ENCODE results near the gene OR6B1. TPM values are rescaled to one million over a fixed set of nuclear protein-coding genes. Genes with fewer than 3 reads are reported as not detected.

Gene OR6B1
- polyA plus RNA-seq, 1 donor from 2014 or later, result not detected

DNA sequence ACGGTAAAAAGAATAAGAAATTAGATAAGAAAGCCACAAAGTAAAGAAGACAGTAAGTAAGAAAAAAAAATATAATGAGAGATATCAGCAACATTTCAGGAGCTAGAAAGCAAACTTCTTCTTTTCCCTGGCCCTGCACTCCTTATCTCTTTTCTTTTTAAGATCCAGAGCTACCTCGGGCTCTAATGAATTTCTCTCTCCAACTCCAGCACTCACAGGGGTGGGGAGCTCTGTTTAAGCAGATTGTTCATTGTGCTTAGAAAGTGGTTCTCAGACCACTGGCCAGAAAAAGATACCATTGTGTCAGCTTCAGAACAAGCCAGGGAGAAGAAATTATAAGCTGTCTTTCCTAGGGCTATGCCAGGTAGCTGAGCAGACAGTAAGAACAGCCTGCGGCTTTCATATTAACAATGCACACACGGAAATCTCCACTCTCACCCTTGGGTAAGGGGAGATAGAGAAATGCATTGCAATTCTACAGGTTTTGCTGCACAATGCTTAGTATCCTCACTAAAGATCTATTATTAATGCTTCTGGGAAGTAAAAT lies 26.2 kb upstream of the OR6B1 start:
- H3F3A ChIP-seq (ENCODE audit: insufficient read depth, low read length, poor library complexity, severe bottlenecking), result no peaks in the 10 kb centered on the region
- no peaks in the 10 kb centered on the region for H3K9me2 ChIP-seq (ENCODE audit: insufficient read depth, low read length)
- TF ChIP-seq TAF1 (IDR thresholded peaks at IDR 0.05; ENCODE audit: low read depth), result no peak
- TF ChIP-seq, protein P1, sequence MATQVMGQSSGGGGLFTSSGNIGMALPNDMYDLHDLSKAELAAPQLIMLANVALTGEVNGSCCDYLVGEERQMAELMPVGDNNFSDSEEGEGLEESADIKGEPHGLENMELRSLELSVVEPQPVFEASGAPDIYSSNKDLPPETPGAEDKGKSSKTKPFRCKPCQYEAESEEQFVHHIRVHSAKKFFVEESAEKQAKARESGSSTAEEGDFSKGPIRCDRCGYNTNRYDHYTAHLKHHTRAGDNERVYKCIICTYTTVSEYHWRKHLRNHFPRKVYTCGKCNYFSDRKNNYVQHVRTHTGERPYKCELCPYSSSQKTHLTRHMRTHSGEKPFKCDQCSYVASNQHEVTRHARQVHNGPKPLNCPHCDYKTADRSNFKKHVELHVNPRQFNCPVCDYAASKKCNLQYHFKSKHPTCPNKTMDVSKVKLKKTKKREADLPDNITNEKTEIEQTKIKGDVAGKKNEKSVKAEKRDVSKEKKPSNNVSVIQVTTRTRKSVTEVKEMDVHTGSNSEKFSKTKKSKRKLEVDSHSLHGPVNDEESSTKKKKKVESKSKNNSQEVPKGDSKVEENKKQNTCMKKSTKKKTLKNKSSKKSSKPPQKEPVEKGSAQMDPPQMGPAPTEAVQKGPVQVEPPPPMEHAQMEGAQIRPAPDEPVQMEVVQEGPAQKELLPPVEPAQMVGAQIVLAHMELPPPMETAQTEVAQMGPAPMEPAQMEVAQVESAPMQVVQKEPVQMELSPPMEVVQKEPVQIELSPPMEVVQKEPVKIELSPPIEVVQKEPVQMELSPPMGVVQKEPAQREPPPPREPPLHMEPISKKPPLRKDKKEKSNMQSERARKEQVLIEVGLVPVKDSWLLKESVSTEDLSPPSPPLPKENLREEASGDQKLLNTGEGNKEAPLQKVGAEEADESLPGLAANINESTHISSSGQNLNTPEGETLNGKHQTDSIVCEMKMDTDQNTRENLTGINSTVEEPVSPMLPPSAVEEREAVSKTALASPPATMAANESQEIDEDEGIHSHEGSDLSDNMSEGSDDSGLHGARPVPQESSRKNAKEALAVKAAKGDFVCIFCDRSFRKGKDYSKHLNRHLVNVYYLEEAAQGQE (IDR thresholded peaks at IDR 0.05; ENCODE audit: borderline replicate concordance), result no peak
- TF ChIP-seq EZH2 (IDR thresholded peaks at IDR 0.05; ENCODE audit: borderline replicate concordance, insufficient read depth, low read length, poor library complexity, severe bottlenecking), result no peak
- no peak for TF ChIP-seq RAD21 (conservative IDR thresholded peaks at IDR 0.05)
- TF ChIP-seq, protein P2, sequence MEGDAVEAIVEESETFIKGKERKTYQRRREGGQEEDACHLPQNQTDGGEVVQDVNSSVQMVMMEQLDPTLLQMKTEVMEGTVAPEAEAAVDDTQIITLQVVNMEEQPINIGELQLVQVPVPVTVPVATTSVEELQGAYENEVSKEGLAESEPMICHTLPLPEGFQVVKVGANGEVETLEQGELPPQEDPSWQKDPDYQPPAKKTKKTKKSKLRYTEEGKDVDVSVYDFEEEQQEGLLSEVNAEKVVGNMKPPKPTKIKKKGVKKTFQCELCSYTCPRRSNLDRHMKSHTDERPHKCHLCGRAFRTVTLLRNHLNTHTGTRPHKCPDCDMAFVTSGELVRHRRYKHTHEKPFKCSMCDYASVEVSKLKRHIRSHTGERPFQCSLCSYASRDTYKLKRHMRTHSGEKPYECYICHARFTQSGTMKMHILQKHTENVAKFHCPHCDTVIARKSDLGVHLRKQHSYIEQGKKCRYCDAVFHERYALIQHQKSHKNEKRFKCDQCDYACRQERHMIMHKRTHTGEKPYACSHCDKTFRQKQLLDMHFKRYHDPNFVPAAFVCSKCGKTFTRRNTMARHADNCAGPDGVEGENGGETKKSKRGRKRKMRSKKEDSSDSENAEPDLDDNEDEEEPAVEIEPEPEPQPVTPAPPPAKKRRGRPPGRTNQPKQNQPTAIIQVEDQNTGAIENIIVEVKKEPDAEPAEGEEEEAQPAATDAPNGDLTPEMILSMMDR (IDR thresholded peaks at IDR 0.05; ENCODE audit: poor library complexity, severe bottlenecking), result no peak
- TF ChIP-seq MXI1 (conservative IDR thresholded peaks at IDR 0.05; ENCODE audit: poor library complexity, severe bottlenecking), result no peak
- no peak for TF ChIP-seq POLR2AphosphoS5 (IDR thresholded peaks at IDR 0.05)
- no peak for TF ChIP-seq SMC3 (conservative IDR thresholded peaks at IDR 0.05; ENCODE audit: poor library complexity)
- TF ChIP-seq EP300 (conservative IDR thresholded peaks at IDR 0.05; ENCODE audit: poor library complexity, severe bottlenecking), result no peak
- H4K20me1 ChIP-seq (ENCODE audit: insufficient read depth), result no peaks in the 10 kb centered on the region
- H3K4me3 ChIP-seq (ENCODE audit: low read length), result no peak overlapping the region
- no peaks in the 10 kb centered on the region for H3K36me3 ChIP-seq (ENCODE audit: insufficient read depth, low read length)
- no peaks in the 10 kb centered on the region for H3K79me2 ChIP-seq (replicated peaks; ENCODE audit: insufficient read depth, low read length)
- no peak overlapping the region for H3K9ac ChIP-seq (ENCODE audit: low read length)
- no peak overlapping the region for H2AFZ ChIP-seq (ENCODE audit: low read depth, low read length)
- no peak overlapping the region for H3K27ac ChIP-seq (ENCODE audit: low read length)
- no peak overlapping the region for H3K4me2 ChIP-seq (ENCODE audit: low read length)
- no peaks in the 10 kb centered on the region for H3K27me3 ChIP-seq (ENCODE audit: insufficient read depth, low read depth, low read length)
- no peaks in the 10 kb centered on the region for H3K9me3 ChIP-seq (ENCODE audit: low read length)

- Histone ChIP-seq H3K9me3 (ENCODE audit: low read length) (no peaks in the 10 kb centered on the region), H2AFZ (ENCODE audit: low read depth, low read length) (no peak overlapping the region), H3K27me3 (ENCODE audit: insufficient read depth, low read depth, low read length) (no peaks in the 10 kb centered on the region), H3K4me3 (ENCODE audit: low read length) (no peak overlapping the region), H3K79me2 (replicated peaks; ENCODE audit: insufficient read depth, low read length) (no peaks in the 10 kb centered on the region), H3F3A (ENCODE audit: insufficient read depth, low read length, poor library complexity, severe bottlenecking) (no peaks in the 10 kb centered on the region), H4K20me1 (ENCODE audit: insufficient read depth) (no peaks in the 10 kb centered on the region), H3K9me2 (ENCODE audit: insufficient read depth, low read length) (no peaks in the 10 kb centered on the region), H3K36me3 (ENCODE audit: insufficient read depth, low read length) (no peaks in the 10 kb centered on the region), H3K9ac (ENCODE audit: low read length) (no peak overlapping the region), H3K27ac (ENCODE audit: low read length) (no peak overlapping the region), H3K4me2 (ENCODE audit: low read length) (no peak overlapping the region)
- TF ChIP-seq, protein P2 (IDR thresholded peaks at IDR 0.05; ENCODE audit: poor library complexity, severe bottlenecking), result no peak
- TF ChIP-seq EP300 (conservative IDR thresholded peaks at IDR 0.05; ENCODE audit: poor library complexity, severe bottlenecking), result no peak
- TF ChIP-seq, protein P1 (IDR thresholded peaks at IDR 0.05; ENCODE audit: borderline replicate concordance), result no peak
- TF ChIP-seq POLR2AphosphoS5 (IDR thresholded peaks at IDR 0.05), result no peak
- TF ChIP-seq TAF1 (IDR thresholded peaks at IDR 0.05; ENCODE audit: low read depth), result no peak
These were observed 25.7 kb upstream of the OR6B1 start for GRCh38 chr7:143974459-143974858.

Data from neural cell (in vitro differentiated cells).